ENCODE data around the gene EML2.
A peak's percentile ranks its signal among the peaks of the same experiment; 100 is the strongest.

- no peak for TF ChIP-seq CTCF (IDR thresholded peaks at IDR 0.05)
- peak in 1 of 3 donors; percentile 32 for TF ChIP-seq POLR2A (IDR thresholded peaks at IDR 0.05)
Observed at GRCh38 chr19:45613926-45614725, 25.1 kb downstream of the EML2 start.
